GM21515 (cell line): ENCODE data around the gene DIO1.

Source experiments
- ATAC-seq: cut with Tn5 transposase; IDR thresholded peaks from one replicate; pipeline ENCODE4 v1.9.1; 2021; ENCODE audit not compliant: unreplicated experiment

Gene DIO1

GRCh38 chr1:53892911-53893310, 1.1 kb upstream of the DIO1 start:
- ATAC-seq, result no peak

- no peak for ATAC-seq
Observed at GRCh38 chr1:53894644-53895043, 657 bp downstream of the DIO1 start.

- ATAC-seq, result no peak
Observed at GRCh38 chr1:53895421-53895820, 1.4 kb downstream of the DIO1 start.

GRCh38 chr1:53896635-53897229, 2.7 kb downstream of the DIO1 start:
- no peak for ATAC-seq

GRCh38 chr1:53899206-53899628, 5.2 kb downstream of the DIO1 start:
- no peak for ATAC-seq

GRCh38 chr1:53899708-53900107, 5.7 kb downstream of the DIO1 start:
- ATAC-seq, result no peak

GRCh38 chr1:53902235-53903138, 8.5 kb downstream of the DIO1 start:
- ATAC-seq, result no peak

- ATAC-seq, result no peak
Observed at GRCh38 chr1:53905509-53905908, 11.5 kb downstream of the DIO1 start.

- no peak for ATAC-seq
Observed at GRCh38 chr1:53906121-53906520, 12.1 kb downstream of the DIO1 start.

GRCh38 chr1:53909946-53910345, 16.0 kb downstream of the DIO1 start:
- ATAC-seq, result no peak

GRCh38 chr1:53911442-53911841, 17.5 kb downstream of the DIO1 start:
- no peak for ATAC-seq

- ATAC-seq, result no peak
Observed at GRCh38 chr1:53913352-53914033, 19.5 kb downstream of the DIO1 start.

GRCh38 chr1:53918343-53918742, 24.4 kb downstream of the DIO1 start:
- no peak for ATAC-seq

- ATAC-seq, result no peak
Observed at GRCh38 chr1:53919675-53920066, 25.7 kb downstream of the DIO1 start.

GRCh38 chr1:53927376-53927881, 33.4 kb downstream of the DIO1 start:
- ATAC-seq, result no peak

- no peak for ATAC-seq
Observed at GRCh38 chr1:53929246-53929960, 35.4 kb downstream of the DIO1 start.

GRCh38 chr1:53930932-53931331, 36.9 kb downstream of the DIO1 start:
- no peak for ATAC-seq

GRCh38 chr1:53931523-53931922, 37.5 kb downstream of the DIO1 start:
- no peak for ATAC-seq

- no peak for ATAC-seq
Observed at GRCh38 chr1:53934170-53934765, 40.3 kb downstream of the DIO1 start.

GRCh38 chr1:53936430-53936829, 42.4 kb downstream of the DIO1 start:
- ATAC-seq, result no peak
